ENCODE measurements around the gene NUB1.
"Not testable (repeated sequence)": the region's sequence is repeated elsewhere in the genome, so short reads cannot be mapped to it uniquely, and the experiment has no call there.

The NUB1 gene

GRCh38 chr7:151341357-151342101 is at the start of gene NUB1:
TSS of gene NUB1 (plus strand) at chr7:151341812. CDS start at chr7:151345350, 3,538 bp downstream.
- peaks cover 2% of the 10 kb centered on the region for H3K9me3 Mint-ChIP-seq
- H3K27me3 Mint-ChIP-seq = no peaks in the 10 kb centered on the region
- peak; percentile 91 for ATAC-seq
- H3K4me1 Mint-ChIP-seq = peaks cover 52% of the 10 kb centered on the region
- peaks cover 24% of the 10 kb centered on the region for H3K36me3 Mint-ChIP-seq
- peak within 1 kb of the TSS; percentile 83 for H3K4me3 Mint-ChIP-seq
- peak within 1 kb of the TSS; percentile 88 for H3K27ac Mint-ChIP-seq

- no peak overlapping the region for H3K4me3 Mint-ChIP-seq
- H3K9me3 Mint-ChIP-seq = peaks cover 6% of the 10 kb centered on the region
- no peak for ATAC-seq
- no peaks in the 10 kb centered on the region for H3K36me3 Mint-ChIP-seq
- no peaks in the 10 kb centered on the region for H3K4me1 Mint-ChIP-seq
- peaks cover 26% of the 10 kb centered on the region for H3K27me3 Mint-ChIP-seq
- no peak overlapping the region for H3K27ac Mint-ChIP-seq
Observed at GRCh38 chr7:151292850-151293249, 48.8 kb upstream of the NUB1 start.

- no peak for ATAC-seq
- Mint-ChIP-seq H3K27me3 (peaks cover 30% of the 10 kb centered on the region), H3K9me3 (peaks cover 6% of the 10 kb centered on the region), H3K4me1 (no peaks in the 10 kb centered on the region), H3K27ac (no peak overlapping the region), H3K36me3 (no peaks in the 10 kb centered on the region), H3K4me3 (no peak overlapping the region)
Observed at GRCh38 chr7:151296202-151296992, 45.2 kb upstream of the NUB1 start.

GRCh38 chr7:151298765-151299164 is 42.8 kb upstream of the NUB1 start:
- no peak for ATAC-seq
- Mint-ChIP-seq H3K4me1 (peaks cover 3% of the 10 kb centered on the region), H3K27me3 (peaks cover 53% of the 10 kb centered on the region), H3K36me3 (no peaks in the 10 kb centered on the region), H3K9me3 (peaks cover 6% of the 10 kb centered on the region), H3K27ac (no peak overlapping the region), H3K4me3 (no peak overlapping the region)

GRCh38 chr7:151299530-151299929 is 42.1 kb upstream of the NUB1 start:
- H3K9me3 Mint-ChIP-seq = peaks cover 6% of the 10 kb centered on the region
- no peak overlapping the region for H3K4me3 Mint-ChIP-seq
- H3K36me3 Mint-ChIP-seq = no peaks in the 10 kb centered on the region
- peaks cover 6% of the 10 kb centered on the region for H3K4me1 Mint-ChIP-seq
- H3K27me3 Mint-ChIP-seq = peaks cover 53% of the 10 kb centered on the region
- ATAC-seq = no peak
- no peak overlapping the region for H3K27ac Mint-ChIP-seq

- Mint-ChIP-seq H3K4me3 (no peak overlapping the region), H3K27me3 (peaks cover 53% of the 10 kb centered on the region), H3K36me3 (no peaks in the 10 kb centered on the region), H3K9me3 (peaks cover 6% of the 10 kb centered on the region), H3K4me1 (peaks cover 11% of the 10 kb centered on the region), H3K27ac (no peak overlapping the region)
- no peak for ATAC-seq
Observed at GRCh38 chr7:151299940-151300645, 41.5 kb upstream of the NUB1 start.

- Mint-ChIP-seq H3K27ac (no peak overlapping the region), H3K4me1 (peaks cover 12% of the 10 kb centered on the region), H3K36me3 (no peaks in the 10 kb centered on the region), H3K4me3 (no peak overlapping the region), H3K9me3 (no peaks in the 10 kb centered on the region), H3K27me3 (peaks cover 57% of the 10 kb centered on the region)
- ATAC-seq = no peak
Observed at GRCh38 chr7:151301471-151302462, 39.8 kb upstream of the NUB1 start.

- Mint-ChIP-seq H3K4me1 (peaks cover 12% of the 10 kb centered on the region), H3K27me3 (peaks cover 66% of the 10 kb centered on the region)
- not testable (repeated sequence) for H3K27ac Mint-ChIP-seq, H3K4me3 Mint-ChIP-seq, H3K9me3 Mint-ChIP-seq, H3K36me3 Mint-ChIP-seq, ATAC-seq
Observed at GRCh38 chr7:151304251-151304650, 37.4 kb upstream of the NUB1 start.

- Mint-ChIP-seq H3K4me1 (peaks cover 12% of the 10 kb centered on the region), H3K36me3 (no peaks in the 10 kb centered on the region), H3K27ac (no peak overlapping the region), H3K27me3 (peaks cover 66% of the 10 kb centered on the region), H3K9me3 (no peaks in the 10 kb centered on the region), H3K4me3 (no peak overlapping the region)
- ATAC-seq = no peak
Observed at GRCh38 chr7:151304856-151305255, 36.8 kb upstream of the NUB1 start.

- Mint-ChIP-seq H3K4me1 (peaks cover 12% of the 10 kb centered on the region), H3K36me3 (no peaks in the 10 kb centered on the region), H3K27ac (no peak overlapping the region), H3K4me3 (no peak overlapping the region), H3K27me3 (peaks cover 62% of the 10 kb centered on the region), H3K9me3 (no peaks in the 10 kb centered on the region)
- no peak for ATAC-seq
Observed at GRCh38 chr7:151306374-151306773, 35.2 kb upstream of the NUB1 start.

- no peak overlapping the region for H3K27ac Mint-ChIP-seq
- H3K27me3 Mint-ChIP-seq = peaks cover 57% of the 10 kb centered on the region
- no peaks in the 10 kb centered on the region for H3K9me3 Mint-ChIP-seq
- no peak overlapping the region for H3K4me3 Mint-ChIP-seq
- ATAC-seq = no peak
- H3K36me3 Mint-ChIP-seq = no peaks in the 10 kb centered on the region
- H3K4me1 Mint-ChIP-seq = peaks cover 12% of the 10 kb centered on the region
Observed at GRCh38 chr7:151306860-151307259, 34.8 kb upstream of the NUB1 start.

- Mint-ChIP-seq H3K9me3 (no peaks in the 10 kb centered on the region), H3K36me3 (no peaks in the 10 kb centered on the region), H3K4me3 (no peak overlapping the region), H3K4me1 (peaks cover 12% of the 10 kb centered on the region), H3K27me3 (peaks cover 50% of the 10 kb centered on the region), H3K27ac (no peak overlapping the region)
- ATAC-seq = no peak
Observed at GRCh38 chr7:151307536-151307935, 34.1 kb upstream of the NUB1 start.

- no peak for ATAC-seq
- H3K9me3 Mint-ChIP-seq = no peaks in the 10 kb centered on the region
- peaks cover 12% of the 10 kb centered on the region for H3K4me1 Mint-ChIP-seq
- no peak overlapping the region for H3K4me3 Mint-ChIP-seq
- no peaks in the 10 kb centered on the region for H3K36me3 Mint-ChIP-seq
- H3K27me3 Mint-ChIP-seq = peaks cover 44% of the 10 kb centered on the region
- no peak overlapping the region for H3K27ac Mint-ChIP-seq
Observed at GRCh38 chr7:151308256-151308655, 33.4 kb upstream of the NUB1 start.

- Mint-ChIP-seq H3K4me3 (no peak overlapping the region), H3K27me3 (peaks cover 39% of the 10 kb centered on the region)
Observed at GRCh38 chr7:151308791-151309190, 32.8 kb upstream of the NUB1 start.

More at GRCh38 chr7:151308791-151309190, 32.8 kb upstream of the NUB1 start:
- H3K27ac Mint-ChIP-seq = no peak overlapping the region
- no peaks in the 10 kb centered on the region for H3K36me3 Mint-ChIP-seq
- peaks cover 8% of the 10 kb centered on the region for H3K4me1 Mint-ChIP-seq
- no peaks in the 10 kb centered on the region for H3K9me3 Mint-ChIP-seq
- no peak for ATAC-seq
